Gastrocnemius medialis (tissue), 4 donors: ENCODE measurements around the gene SPO11.

ENCODE experiments used
- POLR2A ChIP-seq, 2 donors: fragments of 450-650 bp; IDR thresholded peaks; one replicate each; pipeline ENCODE4 v1.6.1; 2017; ENCODE audit warnings: antibody characterized with exemption in 2 of 2, mild to moderate bottlenecking in 2 of 2, moderate library complexity in 2 of 2
- TF ChIP-seq, protein P1 (sequence below), 5 experiments: fragments of 450-650 bp in 3 of 5; fragments of 200-600 bp in 2 of 5; sonication (generic) in 2 of 5; IDR thresholded peaks in 4 of 5; conservative IDR thresholded peaks in 1 of 5; 1 replicate in 4 of 5; 2 replicates in 1 of 5; pipeline ENCODE4 v1.5.1; 2016 to 2019; ENCODE audit warnings: antibody characterized with exemption in 5 of 5, mild to moderate bottlenecking in 3 of 5, moderate library complexity in 3 of 5

GRCh38 chr20:57282670-57283361, 46.8 kb upstream of the SPO11 start:
- TF ChIP-seq, protein P1, sequence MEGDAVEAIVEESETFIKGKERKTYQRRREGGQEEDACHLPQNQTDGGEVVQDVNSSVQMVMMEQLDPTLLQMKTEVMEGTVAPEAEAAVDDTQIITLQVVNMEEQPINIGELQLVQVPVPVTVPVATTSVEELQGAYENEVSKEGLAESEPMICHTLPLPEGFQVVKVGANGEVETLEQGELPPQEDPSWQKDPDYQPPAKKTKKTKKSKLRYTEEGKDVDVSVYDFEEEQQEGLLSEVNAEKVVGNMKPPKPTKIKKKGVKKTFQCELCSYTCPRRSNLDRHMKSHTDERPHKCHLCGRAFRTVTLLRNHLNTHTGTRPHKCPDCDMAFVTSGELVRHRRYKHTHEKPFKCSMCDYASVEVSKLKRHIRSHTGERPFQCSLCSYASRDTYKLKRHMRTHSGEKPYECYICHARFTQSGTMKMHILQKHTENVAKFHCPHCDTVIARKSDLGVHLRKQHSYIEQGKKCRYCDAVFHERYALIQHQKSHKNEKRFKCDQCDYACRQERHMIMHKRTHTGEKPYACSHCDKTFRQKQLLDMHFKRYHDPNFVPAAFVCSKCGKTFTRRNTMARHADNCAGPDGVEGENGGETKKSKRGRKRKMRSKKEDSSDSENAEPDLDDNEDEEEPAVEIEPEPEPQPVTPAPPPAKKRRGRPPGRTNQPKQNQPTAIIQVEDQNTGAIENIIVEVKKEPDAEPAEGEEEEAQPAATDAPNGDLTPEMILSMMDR (IDR thresholded peaks at IDR 0.05 in 4 of 5, conservative IDR thresholded peaks at IDR 0.05 in 1 of 5): no peak
- no peak for TF ChIP-seq POLR2A (IDR thresholded peaks at IDR 0.05)
